B cell (primary cell): Measurements from ENCODE around the gene AMZ1. TPM values are rescaled to one million over a fixed set of nuclear protein-coding genes. Genes with fewer than 3 reads are reported as not detected.

Source experiments
- ATAC-seq: fragments of 200-7000 bp; cut with Tn5 transposase; one replicate; pipeline ENCODE4 v1.10.0; 2021; ENCODE audit warnings: low read depth, mild to moderate bottlenecking, moderate number of reproducible peaks, moderate library complexity
- CTCF ChIA-PET: fragments of 350-600 bp; sonication (Branson Sonifier 250); formaldehyde crosslinking; loops from one replicate; lab custom pipeline; 2021; ENCODE audit warnings: antibody characterized with exemption, inconsistent platforms; lab: Charles Lee
- POLR2A ChIA-PET: fragments of 350-600 bp; sonication (Branson Sonifier 250); formaldehyde crosslinking; loops from one replicate; lab custom pipeline; 2021; ENCODE audit warnings: antibody characterized with exemption; lab: Charles Lee
- DNase-seq: peaks from one replicate; pipeline ENCODE4 v3.0.0; 2013
- H2AFZ ChIP-seq: 2 replicates; pipeline ENCODE4 v1.6.1; 2012; ENCODE audit warnings: mild to moderate bottlenecking, low read depth, low read length; ENCODE audit not compliant: insufficient read depth, poor library complexity, severe bottlenecking
- H3K27ac ChIP-seq, 2 donors: 1 replicate in 1 of 2; 2 replicates in 1 of 2; pipeline ENCODE4 v1.5.1; 2012 to 2013; ENCODE audit warnings: low read length in 2 of 2, mild to moderate bottlenecking in 2 of 2, moderate library complexity in 1 of 2
- H3K27me3 ChIP-seq, 4 experiments: fragments of 200-600 bp in 1 of 4; sonication (generic) in 1 of 4; replicated peaks in 1 of 4; 1 replicate in 2 of 4; 2 replicates in 2 of 4; pipeline versions ENCODE4 v1.6.1 to v1.7.0; 2013 to 2016; ENCODE audit warnings: low read length in 3 of 4, mild to moderate bottlenecking in 2 of 4, mixed read lengths in 1 of 4, moderate library complexity in 1 of 4; ENCODE audit not compliant: insufficient read depth in 4 of 4, control insufficient read depth in 3 of 4; ENCODE audit errors: control extremely low read depth in 1 of 4
- H3K36me3 ChIP-seq, 2 experiments: replicated peaks in 1 of 2; 1 replicate in 1 of 2; 2 replicates in 1 of 2; pipeline versions ENCODE4 v1.6.1 to v1.7.1; 2013; ENCODE audit warnings: low read length in 1 of 2; ENCODE audit not compliant: insufficient read depth in 2 of 2, control insufficient read depth in 1 of 2; ENCODE audit errors: control extremely low read depth in 1 of 2, extremely low read depth in 1 of 2
- H3K4me1 ChIP-seq, 2 donors: fragments of 200-600 bp in 1 of 2; sonication (generic) in 1 of 2; 1 replicate in 1 of 2; 2 replicates in 1 of 2; pipeline versions ENCODE4 v1.5.1 to v1.6.1; 2013 to 2017; ENCODE audit warnings: low read length in 2 of 2; ENCODE audit not compliant: control insufficient read depth in 2 of 2, insufficient read depth in 2 of 2
- H3K4me2 ChIP-seq: replicated peaks from 2 replicates; pipeline ENCODE3; 2012; ENCODE audit warnings: mild to moderate bottlenecking, low read depth, low read length; ENCODE audit not compliant: poor library complexity, severe bottlenecking
- H3K4me3 ChIP-seq, 5 experiments: fragments of 200-600 bp in 1 of 5; sonication (generic) in 1 of 5; 1 replicate in 3 of 5; 2 replicates in 2 of 5; pipeline versions ENCODE4 v1.5.1 to v1.7.0; 2011 to 2016; ENCODE audit warnings: low read length in 4 of 5, mild to moderate bottlenecking in 4 of 5, low read depth in 2 of 5, control low read depth in 1 of 5, moderate library complexity in 1 of 5; ENCODE audit not compliant: insufficient read depth in 1 of 5; ENCODE audit errors: control extremely low read depth in 1 of 5, extremely low read depth in 1 of 5
- H3K79me2 ChIP-seq: fragments of 200-600 bp; sonication (generic); one replicate; pipeline ENCODE4 v1.6.0; 2016; ENCODE audit warnings: low read length; ENCODE audit not compliant: control insufficient read depth, insufficient read depth
- H3K9ac ChIP-seq: fragments of 200-600 bp; sonication (generic); 2 replicates; pipeline ENCODE4 v1.6.1; 2017; ENCODE audit warnings: mild to moderate bottlenecking, low read length, moderate library complexity
- H3K9me3 ChIP-seq, 3 donors: one replicate each; pipeline versions ENCODE4 v1.6.1 to v1.7.1; 2013; ENCODE audit warnings: low read length in 2 of 3; ENCODE audit not compliant: control insufficient read depth in 2 of 3, insufficient read depth in 1 of 3; ENCODE audit errors: control extremely low read depth in 1 of 3
- H4K20me1 ChIP-seq: 2 replicates; pipeline ENCODE4 v1.6.0; 2012; ENCODE audit warnings: mild to moderate bottlenecking, low read length; ENCODE audit not compliant: insufficient read depth, control insufficient read depth, poor library complexity, severe bottlenecking
- H3K27ac Mint-ChIP-seq: one replicate; pipeline ENCODE4 v1.8.0; 2021; ENCODE audit warnings: mixed read lengths
- H3K27me3 Mint-ChIP-seq: one replicate; pipeline ENCODE4 v1.8.0; 2021; ENCODE audit warnings: mixed read lengths
- H3K4me1 Mint-ChIP-seq: one replicate; pipeline ENCODE4 v1.8.0; 2021; ENCODE audit warnings: mixed read lengths
- H3K4me3 Mint-ChIP-seq: one replicate; pipeline ENCODE4 v1.8.0; 2021; ENCODE audit warnings: mixed read lengths
- H3K9me3 Mint-ChIP-seq: one replicate; pipeline ENCODE4 v1.8.0; 2022; ENCODE audit warnings: mixed read lengths; ENCODE audit not compliant: insufficient read depth
- CTCF ChIP-seq: fragments of 200-600 bp; IDR thresholded peaks from one replicate; pipeline ENCODE4 v1.8.0; 2022; ENCODE audit warnings: antibody characterized with exemption, mild to moderate bottlenecking
- EZH2 ChIP-seq: IDR thresholded peaks from 2 replicates; pipeline ENCODE4 v1.6.1; 2012; ENCODE audit warnings: borderline replicate concordance, low read depth, mild to moderate bottlenecking, moderate library complexity, low read length; ENCODE audit not compliant: insufficient read depth, poor library complexity, severe bottlenecking
- WGBS: methylation state at CpG from one replicate; pipeline ENCODE4 v1.1.5; 2013; ENCODE audit warnings: missing lambda C conversion rate; ENCODE audit not compliant: insufficient coverage; 5-methylcytosine and 5-hydroxymethylcytosine counted together
- intact Hi-C: fragments of 100-400 bp; cut with micrococcal nuclease; formaldehyde crosslinking; loops from one replicate; pipeline ENCODE4 v1.10.0; 2022
- polyA plus RNA-seq: library from polyadenylated mRNA; depleted of rRNA; stranded (reverse); fragments of >200 nt; gene quantifications from 2 replicates; pipeline ENCODE4 v1.2.3, GENCODE V29; 2012
- total RNA-seq, 2 donors: library from RNA; stranded (reverse); fragments of 120-200 nt in 1 of 2; gene quantifications; 1 replicate in 1 of 2; 2 replicates in 1 of 2; pipeline versions ENCODE4 v1.2.3 to v1.2.4, GENCODE V29; 2013 to 2022

The AMZ1 gene
- total and polyA plus RNA-seq, 2 donors (not counting 1 experiment from before 2014, with no cell fraction given) = 0.73 to 13.2 TPM

- Histone ChIP-seq H3K4me3 (no peak overlapping the region), H2AFZ (no peak overlapping the region), H3K9ac (no peak overlapping the region), H4K20me1 (peaks cover 62% of the 10 kb centered on the region), H3K9me3 (no peaks in the 10 kb centered on the region), H3K79me2 (peaks cover 10% of the 10 kb centered on the region), H3K27me3 (no peaks in the 10 kb centered on the region), H3K4me2 (no peak overlapping the region), H3K4me1 (peaks cover 26 to 30% of the 10 kb centered on the region in 2 donors), H3K36me3 (peaks cover 0 to 52% of the 10 kb centered on the region in 2 experiments), H3K27ac (no peak overlapping the region)
- CTCF ChIA-PET = interaction anchor here (1.2 kb wide), 1 partner anchor 11 kb away, joined by 4 read pairs; no protein-coding TSS in a partner anchor
- POLR2A ChIA-PET = no interaction called here
- no peak for TF ChIP-seq EZH2
- no peak for TF ChIP-seq CTCF
- Mint-ChIP-seq H3K4me1 (peaks cover 35% of the 10 kb centered on the region), H3K27ac (no peak overlapping the region), H3K4me3 (no peak overlapping the region), H3K9me3 (no peaks in the 10 kb centered on the region), H3K27me3 (no peaks in the 10 kb centered on the region)
- ATAC-seq = no peak
- WGBS = 96% methylated on average over 32 of the region's 45 CpGs
- no peak for DNase-seq
- intact Hi-C loops = no loop called here
Observed at GRCh38 chr7:2730846-2731770, 43.1 kb downstream of the AMZ1 start.

GRCh38 chr7:2732388-2732787, 44.4 kb downstream of the AMZ1 start:
- H3K27ac Mint-ChIP-seq = no peak overlapping the region
- no peak for ATAC-seq

More at GRCh38 chr7:2732388-2732787, 44.4 kb downstream of the AMZ1 start:
- POLR2A ChIA-PET = no interaction called here
- H3K9me3 ChIP-seq = no peaks in the 10 kb centered on the region
- Mint-ChIP-seq H3K9me3 (no peaks in the 10 kb centered on the region), H3K4me1 (peaks cover 44% of the 10 kb centered on the region), H3K4me3 (no peak overlapping the region), H3K27me3 (no peaks in the 10 kb centered on the region)
- WGBS = 98% methylated on average over 5 of the region's 9 CpGs
- no peak overlapping the region for H3K27ac ChIP-seq
- H3K36me3 ChIP-seq = peaks cover 0 to 43% of the 10 kb centered on the region in 2 experiments
- no peak overlapping the region for H3K4me2 ChIP-seq
- no peak overlapping the region for H2AFZ ChIP-seq
- H3K4me3 ChIP-seq = no peak overlapping the region
- peaks cover 10% of the 10 kb centered on the region for H3K79me2 ChIP-seq
- CTCF ChIA-PET = no interaction called here
- H3K9ac ChIP-seq = no peak overlapping the region
- DNase-seq = no peak
- H4K20me1 ChIP-seq = peaks cover 60% of the 10 kb centered on the region
- intact Hi-C loops = no loop called here
- H3K4me1 ChIP-seq = peaks cover 35 to 43% of the 10 kb centered on the region in 2 donors
- TF ChIP-seq CTCF = no peak
- H3K27me3 ChIP-seq = no peaks in the 10 kb centered on the region
